Hepatocyte (in vitro differentiated cells): ENCODE data around the gene SIGLEC1.

ENCODE experiments used
- CTCF ChIP-seq: fragments of 200-600 bp; sonication (generic); IDR thresholded peaks from 2 replicates; pipeline ENCODE4 v1.5.1; 2016; ENCODE audit warnings: antibody characterized with exemption, mild to moderate bottlenecking; ENCODE audit not compliant: poor library complexity
- EZH2 ChIP-seq: fragments of 200-600 bp; sonication (generic); IDR thresholded peaks from 2 replicates; pipeline ENCODE4 v1.6.1; 2016; ENCODE audit warnings: antibody characterized with exemption, mild to moderate bottlenecking, borderline replicate concordance
- EZH2phosphoT487 ChIP-seq: fragments of 200-600 bp; sonication (generic); IDR thresholded peaks from one replicate; pipeline ENCODE4 v1.6.1; 2018; ENCODE audit warnings: antibody characterized with exemption, mild to moderate bottlenecking, low read depth, moderate library complexity; ENCODE audit not compliant: unreplicated experiment, severe bottlenecking

GRCh38 chr20:3674995-3675900, 37.2 kb downstream of the SIGLEC1 start:
- TF ChIP-seq CTCF (no peak), EZH2 (no peak), EZH2phosphoT487 (no peak)
